ENCODE results near the gene SDK1.

Gene SDK1

GRCh38 chr7:3710531-3710930 is 409.5 kb downstream of the SDK1 start:
- H3K4me3 ChIP-seq (ENCODE audit: low read depth, low read length): no peak overlapping the region
- no peak for DNase-seq (ENCODE audit: low read depth)
- in situ Hi-C loops (cut with HindIII; ENCODE audit: low sequenced_read_pairs): no loop called here
- TF ChIP-seq CTCF (IDR thresholded peaks at IDR 0.05; ENCODE audit: low read depth, low read length, missing control alignments): no peak

DNA sequence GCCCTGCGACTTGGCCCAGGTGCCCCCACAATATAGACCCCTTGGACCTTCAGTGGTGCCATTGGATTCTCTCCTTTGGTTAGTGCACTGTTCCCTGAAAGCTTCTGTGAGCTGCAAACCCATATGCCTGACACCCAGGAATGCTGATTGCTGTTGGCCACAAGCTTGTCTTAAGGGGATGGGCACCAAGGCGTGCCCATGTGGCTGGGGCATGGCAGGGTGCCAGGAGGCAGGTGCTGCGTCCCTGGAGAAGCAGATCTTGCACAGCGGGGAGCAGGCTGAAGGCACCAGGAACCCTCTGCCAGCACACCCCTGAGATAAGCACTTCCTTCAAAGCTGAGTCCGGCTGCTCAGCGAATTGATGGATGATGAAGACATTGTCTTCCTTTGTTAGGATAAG is 411.8 kb downstream of the SDK1 start:
- in situ Hi-C loops (cut with HindIII; ENCODE audit: low sequenced_read_pairs): no loop called here
- H3K4me3 ChIP-seq (ENCODE audit: low read depth, low read length): no peak overlapping the region
- no peak for TF ChIP-seq CTCF (IDR thresholded peaks at IDR 0.05; ENCODE audit: low read depth, low read length, missing control alignments)
- DNase-seq (ENCODE audit: low read depth): no peak

- DNase-seq (ENCODE audit: low read depth): no peak
- no peak overlapping the region for H3K4me3 ChIP-seq (ENCODE audit: low read depth, low read length)
- no peak for TF ChIP-seq CTCF (IDR thresholded peaks at IDR 0.05; ENCODE audit: low read depth, low read length, missing control alignments)
- in situ Hi-C loops (cut with HindIII; ENCODE audit: low sequenced_read_pairs): no loop called here
Observed at GRCh38 chr7:3721422-3721821, 420.4 kb downstream of the SDK1 start.

DNA sequence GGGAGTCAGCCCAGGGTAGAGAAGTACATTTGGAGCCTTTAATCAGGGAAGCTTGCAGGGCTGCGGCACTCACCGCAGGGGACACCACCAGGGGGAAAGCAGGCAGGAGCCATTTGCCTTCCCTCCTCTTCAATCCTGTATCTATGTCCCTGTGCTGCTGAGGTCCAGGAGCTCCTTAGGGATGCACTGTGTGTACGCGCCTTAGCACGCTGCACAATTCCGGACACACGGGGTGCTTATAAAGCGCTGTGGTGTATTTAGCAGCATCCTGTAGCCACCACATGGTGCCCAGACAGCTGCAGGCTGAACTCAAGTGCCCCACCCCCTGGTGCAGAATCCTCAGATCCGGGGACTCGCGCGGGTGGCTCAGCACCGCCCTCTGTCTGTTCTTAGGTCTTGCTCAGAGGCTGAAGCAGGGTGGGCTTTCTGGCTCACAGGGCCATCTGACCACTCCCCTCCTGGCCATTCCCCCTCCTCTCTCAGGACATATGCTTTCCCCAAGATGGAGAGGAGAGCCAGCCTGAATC is 421.4 kb downstream of the SDK1 start:
- in situ Hi-C loops (cut with HindIII; ENCODE audit: low sequenced_read_pairs): no loop called here
- no peak overlapping the region for H3K4me3 ChIP-seq (ENCODE audit: low read depth, low read length)
- TF ChIP-seq CTCF (IDR thresholded peaks at IDR 0.05; ENCODE audit: low read depth, low read length, missing control alignments): peak; percentile 30
- DNase-seq (ENCODE audit: low read depth): no peak

- in situ Hi-C loops (cut with HindIII; ENCODE audit: low sequenced_read_pairs): no loop called here
- TF ChIP-seq CTCF (IDR thresholded peaks at IDR 0.05; ENCODE audit: low read depth, low read length, missing control alignments): no peak
- H3K4me3 ChIP-seq (ENCODE audit: low read depth, low read length): no peak overlapping the region
- DNase-seq (ENCODE audit: low read depth): no peak
Observed at GRCh38 chr7:3725155-3726059, 424.4 kb downstream of the SDK1 start.

DNA sequence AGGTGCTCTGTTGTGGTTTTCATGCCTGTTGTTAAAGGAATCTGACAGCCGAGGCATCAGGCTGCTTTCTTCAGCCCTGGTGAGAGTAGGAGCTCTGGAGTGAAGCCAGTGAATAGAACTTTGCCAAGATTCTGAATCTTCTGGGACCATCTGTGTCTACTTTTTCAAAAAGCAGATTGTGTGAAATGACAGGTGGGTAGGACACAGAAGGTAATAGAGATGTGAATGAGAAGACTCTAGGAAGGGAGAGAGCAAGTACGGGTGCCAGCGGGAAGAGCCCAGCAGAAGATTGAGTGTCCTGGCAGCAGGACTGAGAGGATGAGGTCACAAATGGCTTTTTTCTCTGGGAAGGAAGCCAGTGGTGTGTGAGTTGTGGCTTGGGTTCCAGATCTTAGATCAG is 429.2 kb downstream of the SDK1 start:
- TF ChIP-seq CTCF (IDR thresholded peaks at IDR 0.05; ENCODE audit: low read depth, low read length, missing control alignments): no peak
- no peak overlapping the region for H3K4me3 ChIP-seq (ENCODE audit: low read depth, low read length)
- peak; percentile 78 for DNase-seq (ENCODE audit: low read depth)
- in situ Hi-C loops (cut with HindIII; ENCODE audit: low sequenced_read_pairs): no loop called here

Data from astrocyte of the cerebellum (primary cell).